Left hindlimb (tissue), 1 donor: ENCODE results near the gene GPS1.
A peak's percentile ranks its signal among the peaks of the same experiment; 100 is the strongest.

Experiments used
- DNase-seq: peaks from one replicate; pipeline ENCODE4 v3.0.0-alpha.2; 2018

GPS1 gene

DNA sequence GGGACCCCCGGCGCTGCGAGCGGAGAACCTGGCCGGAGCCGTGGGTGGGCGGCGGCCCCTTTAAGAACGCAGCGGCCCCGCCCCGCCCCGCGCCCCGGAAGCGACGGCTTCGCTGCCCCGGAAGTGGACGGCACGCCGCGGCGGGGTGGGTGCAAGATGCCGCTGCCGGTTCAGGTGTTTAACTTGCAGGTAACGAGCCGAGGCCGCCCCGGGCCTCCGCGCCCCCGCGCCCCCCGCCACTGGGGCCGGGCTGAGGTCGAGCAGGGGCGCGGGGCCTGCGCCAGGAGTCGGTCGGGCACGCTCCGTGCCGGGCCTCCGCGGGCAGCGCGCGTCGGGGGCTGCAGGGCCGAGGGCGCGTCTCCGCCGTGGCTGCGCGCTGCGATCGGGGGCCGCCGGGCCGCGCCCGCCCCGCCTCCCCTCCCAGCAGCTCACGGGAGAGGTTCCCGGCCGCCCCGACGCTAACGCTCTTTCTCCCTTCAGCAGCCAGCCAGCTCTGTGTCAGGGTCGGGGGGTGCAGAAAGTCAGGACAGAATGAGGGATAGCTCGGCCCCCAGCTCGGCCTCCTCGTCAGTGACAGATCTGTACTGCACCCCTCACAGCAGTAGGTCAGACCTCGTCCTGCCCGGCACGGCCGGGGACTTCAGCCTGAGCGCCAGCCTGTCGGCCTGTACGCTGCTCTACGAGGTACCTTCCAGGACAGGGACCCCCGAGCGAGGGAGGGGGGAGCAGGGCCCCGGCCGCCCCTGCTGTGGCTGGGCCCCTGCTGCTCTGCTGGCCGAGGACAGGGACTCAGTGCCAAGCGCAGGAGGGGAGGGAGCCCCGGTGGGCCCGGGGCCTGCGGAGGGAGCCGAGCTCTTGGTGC lies at the start of gene GPS1, which contains the start of gene RFNG:
GPS1 (plus strand) TSS at position 123 of the 862 bp plus-strand sequence; CDS start at position 157, 34 bp downstream.
RFNG (minus strand) TSS at position 36 of the 862 bp plus-strand sequence. CDS start 45 bp downstream, outside the sequence.
- DNase-seq: peak; percentile 72

GRCh38 chr17:82003411-82004381 lies 48.0 kb upstream of the GPS1 start:
- DNase-seq: peak; percentile 81

GRCh38 chr17:82004517-82005455 lies 46.9 kb upstream of the GPS1 start:
- DNase-seq: no peak

- no peak for DNase-seq
Measured at GRCh38 chr17:82005701-82006348, 45.9 kb upstream of the GPS1 start.

- no peak for DNase-seq
Measured at GRCh38 chr17:82006468-82007227, 45.0 kb upstream of the GPS1 start.

- DNase-seq: no peak
Measured at GRCh38 chr17:82007228-82007494, 44.5 kb upstream of the GPS1 start.

DNA sequence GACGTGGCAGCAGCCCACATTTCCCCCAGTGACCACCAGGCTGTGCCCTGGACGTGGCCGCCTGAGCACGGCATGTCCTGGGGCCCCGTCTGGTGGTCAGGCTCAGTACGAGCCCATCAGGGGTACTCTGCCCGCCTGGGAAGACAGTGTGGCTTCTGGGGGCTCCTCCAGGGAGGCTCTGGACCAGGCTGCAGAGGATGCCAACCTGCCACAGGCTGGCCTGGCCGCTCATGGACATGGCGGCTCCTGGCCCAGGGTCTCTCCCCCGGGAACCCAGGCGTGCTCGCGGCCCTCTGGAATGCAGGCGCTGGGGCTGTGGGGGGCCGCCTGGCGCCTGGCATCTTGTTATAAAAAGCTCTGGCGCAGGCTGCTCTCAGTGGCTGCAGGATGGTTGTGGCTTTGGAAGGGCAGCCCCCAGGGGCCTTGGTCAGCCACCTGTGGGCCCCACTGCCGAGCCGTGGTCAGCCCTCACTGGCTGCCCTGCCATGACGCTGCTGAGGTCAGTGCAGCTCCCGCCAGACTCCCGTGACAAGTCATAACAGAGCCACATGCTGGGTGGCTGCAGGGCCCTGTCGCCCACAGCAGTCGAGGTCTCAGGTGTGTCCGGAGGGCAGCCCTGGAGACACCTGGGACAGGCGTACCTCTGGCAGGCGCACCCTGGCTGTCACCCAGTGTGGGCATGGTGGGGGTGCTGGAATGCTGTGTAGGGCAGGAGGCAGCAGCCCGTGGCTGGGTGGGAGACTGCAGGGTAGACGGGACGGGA lies 44.0 kb upstream of the GPS1 start:
- DNase-seq: no peak

DNA sequence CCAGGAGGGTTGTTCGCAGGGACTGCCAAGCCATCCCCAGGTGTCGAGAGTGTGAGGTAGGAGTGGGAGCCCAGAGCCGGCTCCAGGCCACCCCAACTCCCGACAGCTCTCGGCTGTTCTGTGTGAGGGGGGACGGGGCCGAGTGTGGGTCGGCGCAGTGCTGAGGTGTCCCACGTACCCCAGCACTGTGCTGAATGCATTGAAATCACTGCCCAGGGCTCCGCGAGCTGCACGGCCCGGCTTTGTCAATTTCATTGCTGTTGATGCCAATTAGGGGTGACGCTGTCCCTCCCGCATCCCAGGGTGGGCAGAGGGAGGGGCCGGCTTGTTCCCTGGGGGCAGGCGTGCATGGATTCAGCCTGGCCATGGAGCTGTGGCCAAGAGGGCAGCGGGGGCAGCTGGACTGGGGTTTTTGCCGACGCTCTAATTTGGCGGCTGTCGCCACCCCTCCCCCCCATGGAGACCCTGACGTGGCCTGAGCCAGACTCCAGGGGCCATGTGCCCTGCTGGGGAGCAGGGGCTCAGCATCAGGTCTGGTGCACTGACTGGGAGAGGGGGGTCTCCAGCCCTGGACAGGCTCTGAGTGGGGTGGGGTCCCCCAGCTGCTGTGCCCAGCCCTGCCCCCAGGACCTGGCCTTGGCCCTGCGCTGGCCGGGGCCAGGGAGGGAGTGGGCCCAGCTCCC lies 43.3 kb upstream of the GPS1 start:
- DNase-seq: no peak

GRCh38 chr17:82008941-82009405 lies 42.7 kb upstream of the GPS1 start:
- no peak for DNase-seq

DNA sequence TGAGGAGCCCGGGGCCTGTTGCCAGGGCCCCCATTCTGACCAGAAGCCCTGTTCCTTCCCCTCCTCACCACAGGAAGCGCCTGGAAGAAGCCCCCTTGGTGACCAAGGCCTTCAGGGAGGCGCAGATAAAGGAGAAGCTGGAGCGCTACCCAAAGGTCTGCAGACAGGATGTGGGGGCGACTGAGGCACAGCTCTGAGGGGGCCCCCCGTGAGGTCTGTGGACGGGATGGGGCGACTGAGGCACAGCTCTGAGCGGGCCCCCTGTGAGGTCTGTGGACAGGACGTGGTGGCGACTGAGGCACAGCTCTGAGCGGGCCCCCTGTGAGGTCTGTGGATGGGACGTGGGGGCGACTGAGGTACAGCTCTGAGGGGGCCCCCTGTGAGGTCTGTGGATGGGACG lies 42.3 kb upstream of the GPS1 start:
- DNase-seq: no peak

DNA sequence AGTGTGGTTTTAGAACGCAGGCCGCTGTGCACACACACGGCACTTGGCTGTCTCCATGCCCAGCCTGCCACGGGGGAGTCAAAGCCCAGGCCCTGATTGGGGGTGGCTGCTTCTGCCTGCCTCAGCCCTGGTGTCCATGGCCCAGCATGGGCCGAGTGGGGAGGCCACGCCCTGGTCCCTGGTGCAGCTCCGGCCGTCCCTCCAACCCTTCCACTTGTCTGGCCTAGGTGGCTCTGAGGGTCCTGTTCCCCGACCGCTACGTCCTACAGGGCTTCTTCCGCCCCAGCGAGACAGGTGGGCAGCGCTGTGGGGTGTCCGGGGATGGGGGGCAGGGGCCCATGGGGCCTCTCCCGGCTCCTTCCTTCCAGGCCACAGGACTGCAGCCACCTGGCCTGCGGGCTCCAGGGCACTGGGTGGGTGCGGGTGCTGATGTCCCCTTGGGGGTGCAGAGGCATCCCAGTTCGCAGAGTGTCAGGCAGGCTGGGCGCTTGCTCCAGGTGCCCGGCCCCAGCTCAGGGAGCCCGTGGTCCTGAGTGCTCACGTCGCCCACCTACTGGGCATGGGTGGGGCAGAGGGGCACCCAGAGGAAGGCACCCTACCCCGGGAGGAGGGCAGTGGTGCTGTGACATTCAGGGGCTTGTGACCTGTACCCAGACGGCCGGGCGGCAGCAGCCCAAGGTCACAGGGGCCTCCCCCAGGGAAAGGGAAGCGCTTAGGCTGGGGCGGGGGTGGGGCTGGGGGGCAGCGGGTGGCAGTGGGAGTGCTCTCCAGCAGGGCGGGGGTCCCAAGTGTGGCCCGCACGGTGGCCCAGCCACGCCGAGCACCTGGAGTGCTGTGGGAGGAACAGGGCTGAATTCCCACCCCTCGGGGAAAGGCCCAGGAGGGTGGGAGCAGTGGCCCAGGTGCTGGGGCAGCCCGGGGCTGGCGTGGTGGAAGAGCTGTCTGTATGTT lies 40.8 kb upstream of the GPS1 start:
- DNase-seq: no peak

- DNase-seq: no peak
Measured at GRCh38 chr17:82011617-82012187, 40.0 kb upstream of the GPS1 start.

GRCh38 chr17:82012261-82012639 lies 39.4 kb upstream of the GPS1 start:
- DNase-seq: no peak

DNA sequence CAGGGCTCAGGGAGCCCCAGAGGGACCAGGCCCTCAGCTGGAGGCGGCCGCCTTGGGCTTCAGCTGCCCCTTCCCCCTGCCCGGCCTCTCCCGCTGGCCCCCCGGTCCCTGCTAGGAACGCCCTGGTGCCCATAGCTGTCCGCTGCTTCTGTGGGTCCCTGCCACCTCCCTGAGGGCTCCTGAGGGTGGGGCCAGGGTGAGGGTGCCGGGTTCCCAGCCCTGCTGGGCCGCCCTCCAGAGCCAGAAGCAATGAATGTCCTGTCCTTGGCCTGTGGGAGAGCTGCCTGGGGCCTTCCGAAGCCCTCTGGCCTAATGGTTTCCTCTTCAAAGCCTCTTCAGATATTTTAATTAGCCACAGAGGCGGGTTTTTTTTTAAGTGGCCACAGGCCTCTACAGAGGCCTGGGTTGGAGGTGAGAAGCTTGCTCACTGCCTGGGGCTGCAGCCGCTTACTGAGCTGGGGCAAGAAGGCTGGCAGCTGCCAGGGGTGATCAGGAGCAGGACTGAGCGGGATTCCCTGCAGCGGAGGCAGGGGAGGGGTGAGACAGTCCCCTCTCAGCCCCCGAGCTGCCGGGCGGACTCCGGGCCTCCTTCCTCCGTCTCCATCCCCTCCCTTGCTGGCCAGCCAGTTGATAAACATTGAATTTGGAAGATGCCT lies 38.9 kb upstream of the GPS1 start:
- no peak for DNase-seq

GRCh38 chr17:82013341-82013740 lies 38.4 kb upstream of the GPS1 start:
- DNase-seq: peak; percentile 79

GRCh38 chr17:82013772-82014321 lies 37.9 kb upstream of the GPS1 start:
- DNase-seq: no peak

- DNase-seq: no peak
Measured at GRCh38 chr17:82014432-82014831, 37.3 kb upstream of the GPS1 start.
